ENCODE data around the gene MED9. TPM values are rescaled to one million over a fixed set of nuclear protein-coding genes. Genes with fewer than 3 reads are reported as not detected.
A peak's percentile ranks its signal among the peaks of the same experiment; 100 is the strongest.

MED9 gene
- total RNA-seq, 1 experiment from 2014 or later, result 88.9 TPM

GRCh38 chr17:17498606-17499301 lies 22.0 kb downstream of the MED9 start:
- Histone ChIP-seq H3K9me3 (replicated peaks) (peaks cover 3% of the 10 kb centered on the region; the same call in 1 of the 2 replicates), H3K27me3 (no peaks in the 10 kb centered on the region), H3K36me3 (peaks cover 9% of the 10 kb centered on the region), H3K4me1 (no peaks in the 10 kb centered on the region), H3K4me3 (no peak overlapping the region), H3K27ac (no peak overlapping the region)
- no peak for DNase-seq

- peak in 1 of 2 experiments; percentile 13 for DNase-seq
- H3K4me1 ChIP-seq, result peaks cover 4% of the 10 kb centered on the region
- peaks cover 3% of the 10 kb centered on the region; the same call in 1 of the 2 replicates for H3K9me3 ChIP-seq (replicated peaks)
- peaks cover 3% of the 10 kb centered on the region for H3K36me3 ChIP-seq
- H3K4me3 ChIP-seq, result no peak overlapping the region
- no peak overlapping the region for H3K27ac ChIP-seq
- no peaks in the 10 kb centered on the region for H3K27me3 ChIP-seq
These were observed 22.8 kb downstream of the MED9 start for GRCh38 chr17:17499402-17500145.

- Histone ChIP-seq H3K4me1 (peaks cover 12% of the 10 kb centered on the region), H3K9me3 (replicated peaks) (no peaks in the 10 kb centered on the region), H3K4me3 (no peak overlapping the region), H3K36me3 (no peaks in the 10 kb centered on the region), H3K27me3 (no peaks in the 10 kb centered on the region), H3K27ac (no peak overlapping the region)
- DNase-seq, result peak in 1 of 2 experiments; percentile 7
These were observed 24.3 kb downstream of the MED9 start for GRCh38 chr17:17500999-17501605.

- Histone ChIP-seq H3K4me3 (no peak overlapping the region), H3K27me3 (no peaks in the 10 kb centered on the region), H3K27ac (no peak overlapping the region), H3K4me1 (peaks cover 30% of the 10 kb centered on the region), H3K36me3 (no peaks in the 10 kb centered on the region), H3K9me3 (replicated peaks) (no peaks in the 10 kb centered on the region)
- peak in 1 of 2 experiments; percentile 16 for DNase-seq
These were observed 26.2 kb downstream of the MED9 start for GRCh38 chr17:17502741-17503565.

GRCh38 chr17:17503566-17504130 lies 26.8 kb downstream of the MED9 start:
- Histone ChIP-seq H3K9me3 (replicated peaks) (no peaks in the 10 kb centered on the region), H3K4me1 (peaks cover 37% of the 10 kb centered on the region), H3K36me3 (no peaks in the 10 kb centered on the region), H3K27ac (no peak overlapping the region), H3K4me3 (no peak overlapping the region), H3K27me3 (no peaks in the 10 kb centered on the region)
- peak in 1 of 2 experiments; percentile 30 for DNase-seq

GRCh38 chr17:17504341-17505140 lies 27.7 kb downstream of the MED9 start:
- no peak overlapping the region for H3K4me3 ChIP-seq
- peaks cover 46% of the 10 kb centered on the region for H3K4me1 ChIP-seq
- no peaks in the 10 kb centered on the region for H3K9me3 ChIP-seq (replicated peaks)

GRCh38 chr17:17505151-17505550 lies 28.4 kb downstream of the MED9 start:
- H3K36me3 ChIP-seq, result no peaks in the 10 kb centered on the region
- no peak overlapping the region for H3K4me3 ChIP-seq
- H3K4me1 ChIP-seq, result peaks cover 52% of the 10 kb centered on the region
- no peak overlapping the region for H3K27ac ChIP-seq
- H3K27me3 ChIP-seq, result no peaks in the 10 kb centered on the region
- H3K9me3 ChIP-seq (replicated peaks), result no peaks in the 10 kb centered on the region
- DNase-seq, result no peak

More at GRCh38 chr17:17504341-17505140, 27.7 kb downstream of the MED9 start:
- no peaks in the 10 kb centered on the region for H3K36me3 ChIP-seq
- DNase-seq, result no peak
- no peaks in the 10 kb centered on the region for H3K27me3 ChIP-seq
- H3K27ac ChIP-seq, result no peak overlapping the region

GRCh38 chr17:17505610-17506171 lies 28.9 kb downstream of the MED9 start:
- H3K27me3 ChIP-seq, result no peaks in the 10 kb centered on the region
- H3K4me1 ChIP-seq, result peaks cover 54% of the 10 kb centered on the region
- no peaks in the 10 kb centered on the region for H3K36me3 ChIP-seq
- no peak for DNase-seq
- no peak overlapping the region for H3K4me3 ChIP-seq
- no peak overlapping the region for H3K27ac ChIP-seq
- H3K9me3 ChIP-seq (replicated peaks), result no peaks in the 10 kb centered on the region

GRCh38 chr17:17506181-17506741 lies 29.5 kb downstream of the MED9 start:
- Histone ChIP-seq H3K4me1 (peaks cover 58% of the 10 kb centered on the region), H3K9me3 (replicated peaks) (no peaks in the 10 kb centered on the region), H3K27me3 (no peaks in the 10 kb centered on the region), H3K27ac (peak overlapping the region; percentile 55), H3K36me3 (no peaks in the 10 kb centered on the region), H3K4me3 (no peak overlapping the region)
- peak in 1 of 2 experiments; percentile 59 for DNase-seq

GRCh38 chr17:17506893-17507464 lies 30.2 kb downstream of the MED9 start:
- H3K27ac ChIP-seq, result peak overlapping the region; percentile 55
- no peak overlapping the region for H3K4me3 ChIP-seq
- no peaks in the 10 kb centered on the region for H3K36me3 ChIP-seq
- H3K4me1 ChIP-seq, result peaks cover 62% of the 10 kb centered on the region
- H3K27me3 ChIP-seq, result no peaks in the 10 kb centered on the region
- H3K9me3 ChIP-seq (replicated peaks), result no peaks in the 10 kb centered on the region
- DNase-seq, result peak; percentile 97 to 98

- H3K27ac ChIP-seq, result peak overlapping the region; percentile 55
- H3K36me3 ChIP-seq, result no peaks in the 10 kb centered on the region
- no peaks in the 10 kb centered on the region for H3K9me3 ChIP-seq (replicated peaks)
- no peak for DNase-seq
- no peaks in the 10 kb centered on the region for H3K27me3 ChIP-seq
- H3K4me1 ChIP-seq, result peaks cover 68% of the 10 kb centered on the region
- H3K4me3 ChIP-seq, result no peak overlapping the region
These were observed 30.7 kb downstream of the MED9 start for GRCh38 chr17:17507465-17508011.

GRCh38 chr17:17508019-17508535 lies 31.3 kb downstream of the MED9 start:
- H3K27me3 ChIP-seq, result no peaks in the 10 kb centered on the region
- peaks cover 71% of the 10 kb centered on the region for H3K4me1 ChIP-seq
- peak overlapping the region; percentile 66; the same call in 1 of the 2 replicates for H3K27ac ChIP-seq
- no peaks in the 10 kb centered on the region for H3K9me3 ChIP-seq (replicated peaks)
- H3K4me3 ChIP-seq, result no peak overlapping the region
- DNase-seq, result no peak
- no peaks in the 10 kb centered on the region for H3K36me3 ChIP-seq
